ENCODE results near the gene SLC22A9.
A peak's percentile ranks its signal among the peaks of the same experiment; 100 is the strongest.
"Not testable (repeated sequence)": the region's sequence is repeated elsewhere in the genome, so short reads cannot be mapped to it uniquely, and the experiment has no call there.

Gene SLC22A9

DNA sequence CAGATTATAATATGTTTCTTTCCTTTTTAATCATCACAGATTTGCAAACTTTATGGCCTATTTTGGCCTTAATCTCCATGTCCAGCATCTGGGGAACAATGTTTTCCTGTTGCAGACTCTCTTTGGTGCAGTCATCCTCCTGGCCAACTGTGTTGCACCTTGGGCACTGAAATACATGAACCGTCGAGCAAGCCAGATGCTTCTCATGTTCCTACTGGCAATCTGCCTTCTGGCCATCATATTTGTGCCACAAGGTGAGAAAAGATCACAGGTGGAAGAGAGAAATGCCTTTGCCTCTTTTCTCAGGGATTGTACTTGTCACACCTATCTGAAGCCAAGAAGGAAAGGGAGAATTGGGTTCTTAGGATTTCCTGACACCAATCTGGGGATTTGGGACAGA, 36.9 kb downstream of the SLC22A9 start:
- no peak overlapping the region for H3K9ac ChIP-seq (ENCODE audit: low read depth, low read length)
- no peaks in the 10 kb centered on the region for H3K9me3 ChIP-seq (ENCODE audit: control insufficient read depth, insufficient read depth, low read length)
- H3K4me1 ChIP-seq (ENCODE audit: insufficient read depth, low read length): no peaks in the 10 kb centered on the region
- no peaks in the 10 kb centered on the region for H3K36me3 ChIP-seq (ENCODE audit: insufficient read depth, low read length)

DNA sequence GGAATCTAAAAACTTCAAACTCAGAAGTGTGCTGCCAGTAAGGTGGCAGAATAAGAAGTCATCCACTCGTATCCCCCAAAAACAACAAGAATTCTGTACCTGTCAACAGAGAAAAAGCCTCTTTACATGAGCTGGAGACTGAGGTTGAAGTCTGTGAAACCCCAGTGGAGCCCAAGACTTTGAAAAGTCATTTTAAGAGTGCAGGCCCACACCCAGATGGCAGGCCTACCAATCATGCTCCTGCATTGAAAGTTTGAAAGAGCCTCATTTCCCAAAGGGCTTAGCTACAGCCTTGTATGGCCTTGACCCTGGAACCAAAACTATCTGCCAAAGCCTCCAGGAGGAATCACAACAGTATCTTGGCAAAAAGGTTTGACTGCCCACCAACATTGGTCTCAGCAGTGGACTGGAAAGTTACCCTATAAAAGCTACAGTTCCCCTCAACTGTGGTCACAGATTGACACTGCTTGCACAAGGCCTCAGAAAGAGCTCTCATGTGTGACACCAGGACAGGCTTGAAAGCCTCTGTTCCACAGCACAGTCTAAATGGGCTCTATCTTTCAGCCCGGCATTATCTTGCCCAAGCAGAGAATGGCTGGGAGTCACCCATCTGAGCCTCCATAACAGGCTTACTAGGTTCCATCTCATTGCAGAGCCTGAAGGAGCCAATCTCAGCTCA, 47.7 kb downstream of the SLC22A9 start:
- Histone ChIP-seq H3K9ac (ENCODE audit: low read depth, low read length) (no peak overlapping the region), H3K4me1 (ENCODE audit: insufficient read depth, low read length) (no peaks in the 10 kb centered on the region), H3K9me3 (ENCODE audit: control insufficient read depth, insufficient read depth, low read length) (peaks cover 8% of the 10 kb centered on the region; the same call in 1 of the 2 replicates)

DNA sequence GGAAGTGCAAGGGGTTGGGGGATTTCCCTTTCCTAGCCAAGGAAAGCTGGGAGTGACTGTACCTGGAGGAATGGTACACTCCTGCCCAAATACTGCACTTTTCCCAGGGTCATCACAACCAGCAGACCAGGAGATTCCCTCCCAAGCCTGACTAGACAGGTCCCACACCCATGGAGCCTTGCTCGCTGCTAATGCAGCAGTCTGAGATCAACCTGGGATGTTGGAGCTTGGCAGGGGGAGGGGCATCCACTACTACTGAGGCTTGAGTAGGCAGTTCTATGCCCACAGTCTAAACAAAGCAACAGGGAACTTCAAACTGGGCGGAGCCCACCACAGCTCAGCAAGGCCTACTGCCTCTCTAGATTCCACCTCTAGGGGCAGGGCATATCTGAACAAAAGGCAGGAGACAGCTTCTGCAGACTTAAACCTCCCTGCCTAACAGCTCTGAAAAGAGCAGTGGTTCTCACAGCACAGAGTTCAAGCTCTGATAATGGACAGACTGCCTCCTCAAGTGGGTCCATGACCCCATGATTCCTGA, 58.5 kb downstream of the SLC22A9 start:
- Histone ChIP-seq H3K36me3 (ENCODE audit: insufficient read depth, low read length) (no peaks in the 10 kb centered on the region), H3K9me3 (ENCODE audit: control insufficient read depth, insufficient read depth, low read length) (peaks cover 2% of the 10 kb centered on the region; the same call in 1 of the 2 replicates), H3K4me1 (ENCODE audit: insufficient read depth, low read length) (0 out of 2 replicates have a peak, but pooled peaks cover 3% of the 10 kb centered on the region), H3K9ac (ENCODE audit: low read depth, low read length) (no peak overlapping the region)

More for the DNA sequence above, 47.7 kb downstream of the SLC22A9 start:
- no peaks in the 10 kb centered on the region for H3K36me3 ChIP-seq (ENCODE audit: insufficient read depth, low read length)

DNA sequence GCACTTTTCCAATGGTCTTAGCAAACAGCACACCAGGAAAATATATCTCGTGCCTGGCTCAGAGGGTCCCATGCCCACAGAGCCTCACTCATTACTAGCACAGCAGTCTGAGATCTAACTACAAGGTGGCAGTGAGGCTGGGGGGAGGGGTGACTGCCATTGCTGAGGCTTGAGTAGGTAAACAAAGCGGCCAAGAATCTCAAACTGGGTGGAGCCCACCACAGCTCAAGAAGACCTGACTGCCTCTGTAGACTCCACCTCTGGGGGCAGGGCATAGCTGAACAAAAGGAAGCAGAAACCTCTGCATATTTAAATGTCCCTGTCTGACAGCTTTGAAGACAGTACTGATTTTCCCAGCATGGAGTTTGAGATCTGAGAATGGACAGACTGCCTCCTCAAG, 61.1 kb downstream of the SLC22A9 start:
- not testable (repeated sequence) for H3K9me3 ChIP-seq (ENCODE audit: control insufficient read depth, insufficient read depth, low read length); H3K36me3 ChIP-seq (ENCODE audit: insufficient read depth, low read length); H3K9ac ChIP-seq (ENCODE audit: low read depth, low read length); H3K4me1 ChIP-seq (ENCODE audit: insufficient read depth, low read length)

DNA sequence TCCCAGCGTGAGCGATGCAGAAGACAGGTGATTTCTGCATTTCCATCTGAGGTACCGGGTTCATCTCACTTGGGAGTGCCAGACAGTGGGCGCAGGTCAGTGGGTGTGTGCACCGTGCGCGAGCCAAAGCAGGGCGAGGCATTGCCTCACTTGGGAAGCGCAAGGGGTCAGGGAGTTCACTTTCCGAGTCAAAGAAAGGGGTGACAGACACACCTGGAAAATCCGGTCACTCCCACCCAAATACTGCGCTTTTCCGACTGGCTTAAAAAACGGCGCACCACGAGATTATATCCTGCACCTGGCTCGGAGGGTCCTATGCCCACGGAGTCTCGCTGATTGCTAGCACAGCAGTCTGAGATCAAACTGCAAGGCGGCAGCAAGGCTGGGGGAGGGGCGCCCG, 65.8 kb downstream of the SLC22A9 start:
- H3K4me1 ChIP-seq (ENCODE audit: insufficient read depth, low read length); H3K9me3 ChIP-seq (ENCODE audit: control insufficient read depth, insufficient read depth, low read length); H3K36me3 ChIP-seq (ENCODE audit: insufficient read depth, low read length): not testable (repeated sequence)
- peak overlapping the region; percentile 37; the same call in 1 of the 2 replicates for H3K9ac ChIP-seq (ENCODE audit: low read depth, low read length)

DNA sequence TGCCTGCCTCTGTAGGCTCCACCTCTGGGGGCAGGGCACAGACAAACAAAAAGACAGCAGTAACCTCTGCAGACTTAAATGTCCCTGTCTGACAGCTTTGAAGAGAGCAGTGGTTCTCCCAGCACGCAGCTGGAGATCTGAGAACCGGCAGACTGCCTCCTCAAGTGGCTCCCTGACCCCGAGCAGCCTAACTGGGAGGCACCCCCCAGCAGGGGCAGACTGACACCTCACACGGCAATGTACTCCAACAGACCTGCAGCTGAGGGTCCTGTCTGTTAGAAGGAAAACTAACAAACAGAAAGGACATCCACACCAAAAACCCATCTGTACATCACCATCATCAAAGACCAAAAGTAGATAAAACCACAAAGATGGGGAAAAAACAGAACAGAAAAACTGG, 66.2 kb downstream of the SLC22A9 start:
- H3K4me1 ChIP-seq (ENCODE audit: insufficient read depth, low read length); H3K9me3 ChIP-seq (ENCODE audit: control insufficient read depth, insufficient read depth, low read length); H3K36me3 ChIP-seq (ENCODE audit: insufficient read depth, low read length); H3K9ac ChIP-seq (ENCODE audit: low read depth, low read length): not testable (repeated sequence)

DNA sequence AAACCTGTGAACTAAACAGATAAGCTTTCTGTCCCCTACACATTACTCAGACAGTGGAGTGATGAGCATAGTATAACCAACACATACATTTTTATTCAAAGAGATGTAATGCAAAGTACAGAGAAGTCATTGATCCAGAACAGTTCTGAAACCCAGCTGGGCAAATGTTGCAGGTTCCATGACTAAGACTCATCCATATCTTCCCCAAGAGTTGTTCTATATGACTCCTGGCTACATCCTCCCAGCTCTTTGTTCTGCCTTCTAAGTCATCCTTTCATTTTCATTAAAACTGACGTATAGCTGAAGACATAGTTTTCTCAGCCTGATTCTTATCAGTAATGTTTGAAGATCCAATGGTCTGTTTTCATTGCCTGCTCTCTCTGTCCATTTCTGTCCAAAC, 74.1 kb downstream of the SLC22A9 start:
- H3K4me1 ChIP-seq (ENCODE audit: insufficient read depth, low read length): peaks cover 14% of the 10 kb centered on the region
- peaks cover 3% of the 10 kb centered on the region; the same call in 1 of the 2 replicates for H3K9me3 ChIP-seq (ENCODE audit: control insufficient read depth, insufficient read depth, low read length)
- H3K9ac ChIP-seq (ENCODE audit: low read depth, low read length): no peak overlapping the region
- H3K36me3 ChIP-seq (ENCODE audit: insufficient read depth, low read length): no peaks in the 10 kb centered on the region

DNA sequence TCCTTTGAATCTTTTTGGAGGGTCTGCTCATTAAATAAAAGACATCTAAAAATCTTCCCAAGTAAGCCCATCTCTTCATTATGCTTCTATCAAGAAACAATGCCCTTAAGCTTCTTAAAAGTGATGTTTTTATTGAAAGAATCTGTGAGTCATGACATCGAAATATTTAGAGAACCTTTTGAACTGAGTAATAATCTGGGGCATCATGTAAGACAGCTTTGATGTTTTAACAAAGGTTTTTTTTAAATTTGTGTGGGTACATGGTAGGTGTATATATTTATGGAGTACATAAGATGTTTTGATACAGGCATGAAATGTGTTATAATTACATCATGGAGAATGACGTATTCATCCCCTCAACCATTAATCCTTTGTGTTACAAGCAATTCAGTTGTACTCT, 74.6 kb downstream of the SLC22A9 start:
- Histone ChIP-seq H3K4me1 (ENCODE audit: insufficient read depth, low read length) (peaks cover 18% of the 10 kb centered on the region), H3K9me3 (ENCODE audit: control insufficient read depth, insufficient read depth, low read length) (peaks cover 3% of the 10 kb centered on the region; the same call in 1 of the 2 replicates), H3K36me3 (ENCODE audit: insufficient read depth, low read length) (no peaks in the 10 kb centered on the region), H3K9ac (ENCODE audit: low read depth, low read length) (no peak overlapping the region)

DNA sequence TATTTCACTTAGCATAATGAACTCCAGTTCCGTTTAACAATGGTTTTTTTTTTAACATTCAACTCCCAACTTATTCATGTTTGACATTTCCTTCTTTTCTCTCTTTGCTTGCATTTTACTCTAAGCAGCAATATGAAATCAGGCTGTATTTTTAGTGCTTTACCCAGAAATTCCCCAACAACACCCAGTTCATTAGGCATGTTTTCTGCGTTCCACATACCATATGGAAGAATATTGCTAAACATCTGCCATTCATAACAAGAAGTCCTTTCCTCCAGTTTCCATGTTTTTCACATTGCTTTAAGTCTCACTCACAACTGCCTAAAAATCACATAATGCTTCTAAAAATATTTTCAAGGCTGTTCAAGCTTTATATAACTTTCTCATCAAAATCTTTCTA, 75.5 kb downstream of the SLC22A9 start:
- Histone ChIP-seq H3K36me3 (ENCODE audit: insufficient read depth, low read length) (no peaks in the 10 kb centered on the region), H3K4me1 (ENCODE audit: insufficient read depth, low read length) (peaks cover 19% of the 10 kb centered on the region), H3K9me3 (ENCODE audit: control insufficient read depth, insufficient read depth, low read length) (peaks cover 3% of the 10 kb centered on the region; the same call in 1 of the 2 replicates), H3K9ac (ENCODE audit: low read depth, low read length) (no peak overlapping the region)

DNA sequence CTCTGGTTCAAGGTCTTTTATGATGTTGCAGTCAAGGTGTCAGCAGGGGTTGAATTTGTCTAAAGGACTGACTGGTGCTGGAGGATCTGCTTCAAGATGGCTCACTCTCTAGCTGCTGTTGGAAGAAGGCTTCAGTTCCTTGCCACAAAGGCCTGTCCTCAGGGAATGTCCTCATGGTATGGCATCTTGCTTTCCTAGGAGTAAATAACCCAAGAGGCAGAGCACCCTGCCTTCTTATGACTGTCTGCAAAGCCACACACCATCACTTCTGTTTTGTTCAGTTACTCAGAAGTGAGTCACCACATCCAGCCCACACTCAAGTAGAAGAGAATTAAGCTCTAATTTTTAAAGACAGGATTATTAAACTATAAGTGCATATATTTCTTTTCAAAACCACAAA, 76.1 kb downstream of the SLC22A9 start:
- no peaks in the 10 kb centered on the region for H3K36me3 ChIP-seq (ENCODE audit: insufficient read depth, low read length)
- H3K4me1 ChIP-seq (ENCODE audit: insufficient read depth, low read length): peaks cover 19% of the 10 kb centered on the region
- H3K9ac ChIP-seq (ENCODE audit: low read depth, low read length): no peak overlapping the region
- peaks cover 3% of the 10 kb centered on the region; the same call in 1 of the 2 replicates for H3K9me3 ChIP-seq (ENCODE audit: control insufficient read depth, insufficient read depth, low read length)

DNA sequence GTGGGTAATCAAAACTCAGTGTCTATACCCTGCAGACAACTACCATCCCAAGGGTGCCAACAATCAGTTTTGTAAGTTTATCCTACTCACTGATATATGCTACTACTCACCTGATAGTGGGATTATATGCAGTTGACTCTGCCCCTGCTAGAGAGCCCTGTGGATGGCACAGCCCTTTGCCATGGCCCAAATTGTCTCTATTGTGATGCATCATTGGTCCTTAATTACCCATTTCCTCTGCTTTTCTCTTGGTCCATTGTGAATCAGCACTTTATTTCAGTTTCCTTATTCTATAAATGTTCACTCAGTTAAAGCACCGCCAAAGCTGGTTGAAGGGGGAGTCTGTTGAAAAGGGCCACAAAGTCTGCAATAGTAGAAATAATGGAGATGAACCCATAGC, 79.1 kb downstream of the SLC22A9 start:
- H3K9ac ChIP-seq (ENCODE audit: low read depth, low read length): no peak overlapping the region
- peaks cover 19% of the 10 kb centered on the region for H3K4me1 ChIP-seq (ENCODE audit: insufficient read depth, low read length)
- peaks cover 9% of the 10 kb centered on the region for H3K9me3 ChIP-seq (ENCODE audit: control insufficient read depth, insufficient read depth, low read length)
- no peaks in the 10 kb centered on the region for H3K36me3 ChIP-seq (ENCODE audit: insufficient read depth, low read length)

DNA sequence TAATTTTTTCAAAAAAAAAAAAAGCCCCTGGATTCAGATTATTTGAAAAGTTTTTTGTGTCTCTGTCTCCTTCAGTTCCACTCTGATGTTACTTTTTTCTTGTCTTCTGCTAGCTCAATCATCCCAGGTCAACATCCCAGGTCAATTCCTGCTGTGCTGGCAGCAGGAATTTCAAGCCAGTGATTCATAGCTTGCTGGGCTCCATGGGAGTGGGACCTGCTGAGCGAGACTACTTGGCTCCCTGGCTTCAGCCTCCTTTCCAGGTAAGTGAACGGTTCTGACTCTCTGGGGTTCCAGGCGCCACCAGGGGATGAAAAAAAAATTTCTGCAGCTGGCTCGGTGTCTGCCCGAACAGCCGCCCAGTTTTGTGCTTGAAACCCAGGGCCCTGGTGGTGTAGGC, 90.0 kb downstream of the SLC22A9 start:
- no peaks in the 10 kb centered on the region for H3K9me3 ChIP-seq (ENCODE audit: control insufficient read depth, insufficient read depth, low read length)
- H3K4me1 ChIP-seq (ENCODE audit: insufficient read depth, low read length): peaks cover 13% of the 10 kb centered on the region
- H3K9ac ChIP-seq (ENCODE audit: low read depth, low read length): no peak overlapping the region; the same call in 1 of the 2 replicates
- no peaks in the 10 kb centered on the region for H3K36me3 ChIP-seq (ENCODE audit: insufficient read depth, low read length)

Data from ES-I3 (cell line).